Measurements from ENCODE around the gene SWI5. TPM values are rescaled to one million over a fixed set of nuclear protein-coding genes. Genes with fewer than 3 reads are reported as not detected.

The SWI5 gene
- total RNA-seq, 4 donors from 2014 or later = 25.6 to 28.6 (median 26.9) TPM

DNA sequence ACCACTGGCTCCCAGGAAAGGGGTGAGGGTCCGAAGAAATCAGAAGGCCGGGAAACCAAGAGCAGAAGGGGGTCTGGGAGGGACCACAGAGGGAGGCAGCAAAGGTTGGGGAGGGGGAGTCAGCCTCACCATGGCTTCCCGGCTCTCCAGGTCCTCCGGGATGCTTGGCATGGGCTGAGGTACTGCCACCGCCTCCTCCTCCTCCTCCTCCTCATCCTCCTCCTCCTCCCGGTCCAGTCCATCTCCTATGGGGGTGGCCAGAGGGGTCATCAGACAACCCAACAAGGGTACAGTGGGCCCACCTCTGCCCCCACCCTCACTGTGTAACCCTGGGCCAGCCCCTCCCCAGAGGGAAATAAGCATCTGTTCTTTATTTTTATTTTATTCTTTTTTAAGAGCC is 17.8 kb upstream of the SWI5 start:
- TF ChIP-seq, protein P1, sequence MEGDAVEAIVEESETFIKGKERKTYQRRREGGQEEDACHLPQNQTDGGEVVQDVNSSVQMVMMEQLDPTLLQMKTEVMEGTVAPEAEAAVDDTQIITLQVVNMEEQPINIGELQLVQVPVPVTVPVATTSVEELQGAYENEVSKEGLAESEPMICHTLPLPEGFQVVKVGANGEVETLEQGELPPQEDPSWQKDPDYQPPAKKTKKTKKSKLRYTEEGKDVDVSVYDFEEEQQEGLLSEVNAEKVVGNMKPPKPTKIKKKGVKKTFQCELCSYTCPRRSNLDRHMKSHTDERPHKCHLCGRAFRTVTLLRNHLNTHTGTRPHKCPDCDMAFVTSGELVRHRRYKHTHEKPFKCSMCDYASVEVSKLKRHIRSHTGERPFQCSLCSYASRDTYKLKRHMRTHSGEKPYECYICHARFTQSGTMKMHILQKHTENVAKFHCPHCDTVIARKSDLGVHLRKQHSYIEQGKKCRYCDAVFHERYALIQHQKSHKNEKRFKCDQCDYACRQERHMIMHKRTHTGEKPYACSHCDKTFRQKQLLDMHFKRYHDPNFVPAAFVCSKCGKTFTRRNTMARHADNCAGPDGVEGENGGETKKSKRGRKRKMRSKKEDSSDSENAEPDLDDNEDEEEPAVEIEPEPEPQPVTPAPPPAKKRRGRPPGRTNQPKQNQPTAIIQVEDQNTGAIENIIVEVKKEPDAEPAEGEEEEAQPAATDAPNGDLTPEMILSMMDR (IDR thresholded peaks at IDR 0.05; ENCODE audit: low read depth) = no peak

DNA sequence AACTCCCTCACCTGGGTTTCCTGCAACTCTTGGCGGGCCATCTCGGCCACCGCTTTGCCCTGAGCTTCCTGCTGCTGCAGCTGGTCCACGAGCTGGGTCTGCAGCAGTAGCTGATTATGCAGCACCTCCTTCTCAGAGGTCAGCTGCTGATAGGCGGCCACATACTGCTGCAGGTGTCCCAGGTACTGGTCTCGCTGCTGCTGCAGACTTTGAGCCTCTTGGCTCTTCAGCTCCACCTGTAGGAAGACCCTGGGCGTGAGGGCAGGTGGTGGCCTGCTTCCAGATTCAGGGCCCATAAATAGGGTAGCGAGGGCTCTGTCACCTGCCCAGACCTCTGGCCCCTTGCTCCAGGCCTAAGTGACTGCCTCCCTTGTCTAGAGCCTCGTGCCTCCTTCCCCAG is 16.9 kb upstream of the SWI5 start:
- TF ChIP-seq, protein P1 (IDR thresholded peaks at IDR 0.05; ENCODE audit: low read depth) = no peak

DNA sequence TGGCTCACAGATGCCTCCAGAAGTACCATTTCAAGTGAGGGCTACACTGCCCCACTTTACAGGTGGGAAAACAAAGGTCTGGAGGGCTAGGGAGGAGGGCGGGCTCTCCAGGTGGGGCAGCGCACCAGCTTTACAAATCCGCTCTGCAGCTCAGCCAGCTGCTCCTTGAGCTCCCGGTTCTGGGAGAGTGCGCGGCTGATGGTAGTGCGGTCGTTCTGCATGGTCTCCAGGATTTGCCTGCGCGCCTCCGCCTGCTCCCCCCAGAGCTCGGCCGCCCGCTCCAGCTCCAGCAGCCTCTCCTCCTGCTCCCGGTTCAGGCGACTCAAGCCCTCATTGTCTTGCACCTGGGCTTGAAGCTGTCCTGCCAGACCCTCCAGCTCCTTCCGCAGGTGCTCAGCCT is 15.7 kb upstream of the SWI5 start:
- TF ChIP-seq, protein P1 (IDR thresholded peaks at IDR 0.05; ENCODE audit: low read depth) = no peak

DNA sequence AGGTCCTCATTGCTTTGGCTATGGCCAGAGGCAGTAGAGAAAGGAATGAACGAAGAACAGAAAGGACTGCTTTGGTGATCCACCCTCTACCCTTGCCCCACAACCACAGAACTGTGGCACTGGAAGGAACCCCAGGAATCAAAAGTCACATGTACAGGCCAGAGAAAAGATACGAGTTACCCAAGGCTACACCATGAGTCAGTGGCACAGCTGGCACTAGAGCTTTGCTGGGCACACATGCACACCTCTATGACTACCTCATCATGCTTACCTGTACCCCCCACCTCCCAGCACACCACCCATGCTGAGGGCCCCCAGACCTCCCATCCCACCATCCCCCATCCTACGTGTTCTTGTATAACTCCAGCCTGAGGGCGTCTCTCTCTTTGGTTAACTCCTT is 13.4 kb upstream of the SWI5 start:
- TF ChIP-seq, protein P1 (IDR thresholded peaks at IDR 0.05; ENCODE audit: low read depth) = no peak

DNA sequence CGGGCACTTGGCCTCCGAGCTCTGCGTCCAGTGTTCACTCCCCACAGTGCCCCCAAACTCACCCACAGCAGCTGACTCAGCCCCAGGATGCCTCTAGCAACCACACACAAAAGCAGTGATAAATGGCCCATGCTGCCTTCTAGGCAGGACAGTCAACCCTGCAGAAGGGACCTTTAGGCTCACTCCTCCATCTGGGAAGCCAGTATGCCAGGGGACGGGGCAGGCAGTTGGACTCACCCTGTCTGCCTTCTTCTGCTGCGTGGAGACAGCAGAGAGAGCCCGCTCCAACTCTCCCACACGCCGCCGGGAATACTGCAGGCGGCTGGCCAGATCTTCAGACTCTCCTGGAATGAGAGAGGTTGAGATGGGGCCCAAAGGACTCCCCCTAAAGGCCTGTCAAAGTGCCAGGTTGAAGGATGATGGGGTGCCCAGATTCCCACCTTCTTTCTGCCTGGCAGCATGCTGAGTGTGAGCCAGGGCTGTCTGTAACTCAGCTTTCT is 10.7 kb upstream of the SWI5 start:
- TF ChIP-seq, protein P1 (IDR thresholded peaks at IDR 0.05; ENCODE audit: low read depth) = no peak

DNA sequence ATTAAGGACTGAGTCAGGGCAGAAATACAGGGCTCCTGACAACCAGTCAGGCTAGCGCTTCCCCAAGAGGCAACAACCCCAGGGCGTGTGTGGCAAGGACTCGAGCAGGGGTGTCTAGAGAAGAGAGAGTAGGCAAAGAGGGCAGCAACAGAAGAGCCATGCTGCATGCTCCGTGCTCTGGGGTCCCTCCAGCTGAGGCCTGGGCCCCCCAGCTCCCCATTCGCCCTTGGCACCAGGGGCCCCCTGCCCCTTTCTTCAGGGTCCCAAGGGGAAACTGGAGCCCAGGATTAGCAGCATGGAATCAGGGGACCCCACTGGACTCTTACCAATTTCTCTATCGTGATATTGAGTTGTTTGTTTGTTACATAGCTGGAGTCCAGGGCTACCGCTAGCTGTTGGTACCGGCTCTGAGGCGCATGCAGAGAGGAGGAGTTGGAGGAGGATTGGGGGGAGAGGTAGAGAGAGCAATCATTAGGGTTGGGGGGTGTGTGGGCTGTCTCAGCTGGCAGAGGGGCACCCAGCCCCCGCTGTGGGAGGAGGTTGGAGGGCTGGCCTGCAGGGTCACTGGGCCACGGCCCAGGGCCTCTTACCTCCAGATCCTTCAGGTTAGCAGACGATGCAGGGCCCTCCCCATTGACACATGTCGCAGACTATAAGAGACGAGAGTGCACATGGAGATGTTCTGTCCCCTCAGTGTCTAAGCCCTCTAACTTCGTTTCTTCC is 9.0 kb upstream of the SWI5 start:
- TF ChIP-seq, protein P1 (IDR thresholded peaks at IDR 0.05; ENCODE audit: low read depth) = no peak

DNA sequence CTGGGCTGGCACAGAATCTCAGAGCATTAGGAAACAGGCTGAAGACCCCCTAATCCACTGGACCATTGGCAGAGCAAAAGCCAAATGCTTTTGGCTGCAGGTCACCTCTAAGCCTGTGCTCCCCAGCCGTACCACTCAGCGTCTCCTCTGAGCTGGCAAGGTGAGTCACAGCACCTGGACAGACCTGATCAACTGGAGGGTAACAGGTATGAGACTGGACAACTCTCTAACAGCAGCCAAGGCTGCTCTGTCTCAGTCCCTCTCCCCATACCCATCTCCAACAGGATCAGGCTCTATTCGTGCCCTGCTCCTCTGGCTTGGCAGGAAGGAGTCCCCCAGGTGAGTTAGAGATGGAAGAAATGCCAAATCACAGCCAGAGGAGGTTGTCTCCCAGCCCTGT is 5.0 kb upstream of the SWI5 start:
- TF ChIP-seq, protein P1 (IDR thresholded peaks at IDR 0.05; ENCODE audit: low read depth) = no peak
